Sigmoid colon (tissue), 7 donors: ENCODE data around the gene ETNPPL. TPM values are rescaled to one million over a fixed set of nuclear protein-coding genes. Genes with fewer than 3 reads are reported as not detected.

Experiments
- DNase-seq: peaks from one replicate; pipeline ENCODE4 v3.0.0-alpha.2; 2019
- H3K27ac ChIP-seq, 4 donors: fragments of 200-600 bp; sonication (generic); one replicate each; pipeline ENCODE4 v1.5.1; 2016 to 2019; ENCODE audit warnings: mild to moderate bottlenecking in 1 of 4
- H3K27me3 ChIP-seq, 3 donors: fragments of 200-600 bp; sonication (generic); one replicate each; pipeline ENCODE4 v1.5.1; 2019; ENCODE audit warnings: mild to moderate bottlenecking in 1 of 3
- H3K36me3 ChIP-seq, 4 donors: fragments of 200-600 bp; sonication (generic); one replicate each; pipeline ENCODE4 v1.5.1; 2016 to 2019
- H3K4me1 ChIP-seq, 4 donors: fragments of 200-600 bp; sonication (generic); one replicate each; pipeline ENCODE4 v1.5.1; 2017 to 2019
- H3K4me3 ChIP-seq, 4 donors: fragments of 200-600 bp; sonication (generic); one replicate each; pipeline ENCODE4 v1.5.1; 2017 to 2019; ENCODE audit warnings: mild to moderate bottlenecking in 2 of 4, moderate library complexity in 1 of 4
- H3K9me3 ChIP-seq, 4 donors: fragments of 200-600 bp in 3 of 4; sonication (generic) in 3 of 4; one replicate each; pipeline versions ENCODE4 v1.5.1 to v1.6.1; 2013 to 2019
- EP300 ChIP-seq, 4 donors: sonication (generic); formaldehyde crosslinking; IDR thresholded peaks; one replicate each; pipeline ENCODE4 v1.6.1; 2017; ENCODE audit warnings: antibody characterized with exemption in 4 of 4
- POLR2A ChIP-seq, 2 donors: fragments of 450-650 bp; IDR thresholded peaks; one replicate each; pipeline ENCODE4 v1.6.1; 2016; ENCODE audit warnings: antibody characterized with exemption in 2 of 2, mild to moderate bottlenecking in 2 of 2, moderate library complexity in 2 of 2
- POLR2AphosphoS5 ChIP-seq, 4 donors: sonication (generic); formaldehyde crosslinking; IDR thresholded peaks; one replicate each; pipeline ENCODE4 v1.6.1; 2017; ENCODE audit warnings: antibody characterized with exemption in 4 of 4
- WGBS, 2 donors: extraction: QIAGEN DNeasy Blood & Tissue Kit; methylation state at CpG; one replicate each; pipeline ENCODE4 v1.1.7; 2013; 5-methylcytosine and 5-hydroxymethylcytosine counted together
- intact Hi-C: fragments of 100-400 bp; cut with DNase I; formaldehyde crosslinking; loops from one replicate; pipeline ENCODE4 v1.15.1; 2023
- polyA plus RNA-seq, 3 donors: library from polyadenylated mRNA; stranded (reverse); fragments of 200-250 nt; gene quantifications; one replicate each; pipeline ENCODE4 v1.2.3, GENCODE V29; 2013
- total RNA-seq, 4 donors: library from RNA; depleted of rRNA; stranded (reverse); fragments of >200 nt; gene quantifications; one replicate each; pipeline ENCODE4 v1.1.0, GENCODE V29; 2016
- TF ChIP-seq, protein P1 (sequence below), 4 experiments: fragments of 450-650 bp in 3 of 4; fragments of 200-600 bp in 1 of 4; IDR thresholded peaks; one replicate each; pipeline ENCODE4 v1.5.1; 2016 to 2019; ENCODE audit warnings: antibody characterized with exemption in 4 of 4, mild to moderate bottlenecking in 3 of 4, moderate library complexity in 2 of 4
- donor health status: healthy with polysubstance abuse.
- donor health status: Bipolar disorder and iron deficiency.
- donor health status: healthy.

ETNPPL gene
- total and polyA plus RNA-seq, 7 donors, result 0.36 TPM; not detected in 6

- DNase-seq, result no peak
- Histone ChIP-seq H3K4me3 (no peak overlapping the region), H3K36me3 (no peaks in the 10 kb centered on the region), H3K27me3 (peaks cover 0 to 43% (median 0%) of the 10 kb centered on the region in 3 donors), H3K4me1 (peaks cover 0 to 13% (median 12%) of the 10 kb centered on the region in 4 donors), H3K9me3 (no peaks in the 10 kb centered on the region), H3K27ac (no peak overlapping the region)
- TF ChIP-seq, protein P1, sequence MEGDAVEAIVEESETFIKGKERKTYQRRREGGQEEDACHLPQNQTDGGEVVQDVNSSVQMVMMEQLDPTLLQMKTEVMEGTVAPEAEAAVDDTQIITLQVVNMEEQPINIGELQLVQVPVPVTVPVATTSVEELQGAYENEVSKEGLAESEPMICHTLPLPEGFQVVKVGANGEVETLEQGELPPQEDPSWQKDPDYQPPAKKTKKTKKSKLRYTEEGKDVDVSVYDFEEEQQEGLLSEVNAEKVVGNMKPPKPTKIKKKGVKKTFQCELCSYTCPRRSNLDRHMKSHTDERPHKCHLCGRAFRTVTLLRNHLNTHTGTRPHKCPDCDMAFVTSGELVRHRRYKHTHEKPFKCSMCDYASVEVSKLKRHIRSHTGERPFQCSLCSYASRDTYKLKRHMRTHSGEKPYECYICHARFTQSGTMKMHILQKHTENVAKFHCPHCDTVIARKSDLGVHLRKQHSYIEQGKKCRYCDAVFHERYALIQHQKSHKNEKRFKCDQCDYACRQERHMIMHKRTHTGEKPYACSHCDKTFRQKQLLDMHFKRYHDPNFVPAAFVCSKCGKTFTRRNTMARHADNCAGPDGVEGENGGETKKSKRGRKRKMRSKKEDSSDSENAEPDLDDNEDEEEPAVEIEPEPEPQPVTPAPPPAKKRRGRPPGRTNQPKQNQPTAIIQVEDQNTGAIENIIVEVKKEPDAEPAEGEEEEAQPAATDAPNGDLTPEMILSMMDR (IDR thresholded peaks at IDR 0.05), result no peak
- no peak for TF ChIP-seq POLR2A (IDR thresholded peaks at IDR 0.05)
- no peak for TF ChIP-seq EP300 (IDR thresholded peaks at IDR 0.05)
- no peak for TF ChIP-seq POLR2AphosphoS5 (IDR thresholded peaks at IDR 0.05)
- intact Hi-C loops, result no loop called here
- WGBS, 2 donors, result 92 to 93% methylated on average over 9 of the region's 9 CpGs
Observed at GRCh38 chr4:108758498-108758897, 4.4 kb downstream of the ETNPPL start.

GRCh38 chr4:108754327-108754726, 8.5 kb downstream of the ETNPPL start:
- intact Hi-C loops, result no loop called here
- no peak overlapping the region for H3K4me3 ChIP-seq

GRCh38 chr4:108751321-108751720, 11.5 kb downstream of the ETNPPL start:
- DNase-seq, result no peak
- Histone ChIP-seq H3K36me3 (no peaks in the 10 kb centered on the region), H3K27ac (no peak overlapping the region), H3K27me3 (no peaks in the 10 kb centered on the region), H3K9me3 (no peaks in the 10 kb centered on the region), H3K4me3 (no peak overlapping the region), H3K4me1 (no peaks in the 10 kb centered on the region)
- intact Hi-C loops, result no loop called here
- WGBS, 2 donors, result 69 to 85% methylated on average over 3 of the region's 3 CpGs
- TF ChIP-seq POLR2A (IDR thresholded peaks at IDR 0.05) (no peak), POLR2AphosphoS5 (IDR thresholded peaks at IDR 0.05) (no peak)

More at GRCh38 chr4:108754327-108754726, 8.5 kb downstream of the ETNPPL start:
- peaks cover 0 to 11% (median 0%) of the 10 kb centered on the region in 3 donors for H3K27me3 ChIP-seq
- no peak overlapping the region for H3K27ac ChIP-seq
- no peaks in the 10 kb centered on the region for H3K36me3 ChIP-seq
- DNase-seq, result no peak
- H3K9me3 ChIP-seq, result no peaks in the 10 kb centered on the region
- no peaks in the 10 kb centered on the region for H3K4me1 ChIP-seq
- no peak for TF ChIP-seq POLR2AphosphoS5 (IDR thresholded peaks at IDR 0.05)
- TF ChIP-seq, protein P1 (IDR thresholded peaks at IDR 0.05), result no peak
- no peak for TF ChIP-seq POLR2A (IDR thresholded peaks at IDR 0.05)
- TF ChIP-seq EP300 (IDR thresholded peaks at IDR 0.05), result no peak

GRCh38 chr4:108749119-108749518, 13.7 kb downstream of the ETNPPL start:
- H3K4me3 ChIP-seq, result no peak overlapping the region
- intact Hi-C loops, result no loop called here
- no peak for DNase-seq
- H3K9me3 ChIP-seq, result no peaks in the 10 kb centered on the region
- H3K27ac ChIP-seq, result no peak overlapping the region
- no peaks in the 10 kb centered on the region for H3K4me1 ChIP-seq
- TF ChIP-seq, protein P1 (IDR thresholded peaks at IDR 0.05), result no peak
- TF ChIP-seq POLR2AphosphoS5 (IDR thresholded peaks at IDR 0.05) (no peak), EP300 (IDR thresholded peaks at IDR 0.05) (no peak), POLR2A (IDR thresholded peaks at IDR 0.05) (no peak)
- no peaks in the 10 kb centered on the region for H3K36me3 ChIP-seq
- 83 to 87% methylated on average over 8 of the region's 8 CpGs for WGBS, 2 donors
- H3K27me3 ChIP-seq, result no peaks in the 10 kb centered on the region

DNA sequence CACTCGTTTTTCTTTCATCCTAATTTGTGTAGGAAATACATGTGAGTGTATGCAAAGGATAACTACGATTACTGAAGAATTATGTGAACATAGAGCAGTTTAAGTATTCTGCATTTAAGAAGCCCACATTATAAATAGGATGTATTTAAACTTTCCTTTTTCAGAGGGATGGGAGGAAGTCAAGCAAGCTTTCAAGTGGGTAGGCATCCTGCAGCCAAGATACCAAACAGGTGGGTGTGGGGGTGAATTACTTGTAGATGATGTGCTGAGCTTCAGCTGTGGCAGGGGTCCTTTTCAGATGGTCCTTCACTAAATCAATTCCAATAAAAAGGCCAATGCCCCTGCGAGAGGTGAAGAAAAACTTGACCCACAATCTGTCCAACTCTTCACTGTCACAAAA, 16.3 kb downstream of the ETNPPL start:
- Histone ChIP-seq H3K27me3 (no peaks in the 10 kb centered on the region), H3K27ac (no peak overlapping the region), H3K36me3 (no peaks in the 10 kb centered on the region), H3K4me1 (peaks cover 0 to 6% (median 0%) of the 10 kb centered on the region in 4 donors), H3K9me3 (no peaks in the 10 kb centered on the region), H3K4me3 (no peak overlapping the region)
- intact Hi-C loops, result no loop called here
- 74 to 81% methylated on average over 3 of the region's 3 CpGs for WGBS, 2 donors
- no peak for DNase-seq
- TF ChIP-seq, protein P1 (IDR thresholded peaks at IDR 0.05), result no peak
- TF ChIP-seq POLR2AphosphoS5 (IDR thresholded peaks at IDR 0.05) (no peak), EP300 (IDR thresholded peaks at IDR 0.05) (no peak), POLR2A (IDR thresholded peaks at IDR 0.05) (no peak)
